Small intestine (tissue), 7 donors: Measurements from ENCODE around the gene S100A3. TPM values are rescaled to one million over a fixed set of nuclear protein-coding genes. Genes with fewer than 3 reads are reported as not detected.
"Not testable (repeated sequence)": the region's sequence is repeated elsewhere in the genome, so short reads cannot be mapped to it uniquely, and the experiment has no call there.

Experiments
- DNase-seq, 2 donors: peaks; one replicate each; pipeline versions ENCODE4 v3.0.0 to v3.0.0-alpha.2; 2013
- FAIRE-seq: peaks from 2 replicates; lab custom pipeline; 2012; peaks lifted over from hg19 to GRCh38; lab: Jason Lieb, UNC
- H3K27ac ChIP-seq, 3 donors: one replicate each; pipeline ENCODE4 v1.5.1; 2013; ENCODE audit warnings: low read length in 2 of 3, mild to moderate bottlenecking in 2 of 3, control low read depth in 1 of 3, inconsistent platforms in 1 of 3, low read depth in 1 of 3, moderate library complexity in 1 of 3
- H3K27me3 ChIP-seq, 3 donors: one replicate each; pipeline ENCODE4 v1.6.1; 2013; ENCODE audit warnings: low read length in 3 of 3, inconsistent platforms in 1 of 3; ENCODE audit not compliant: control insufficient read depth in 3 of 3, insufficient read depth in 3 of 3
- H3K36me3 ChIP-seq, 3 donors: one replicate each; pipeline ENCODE4 v1.6.1; 2013; ENCODE audit warnings: low read length in 3 of 3, inconsistent platforms in 1 of 3, low read depth in 1 of 3, mild to moderate bottlenecking in 1 of 3, moderate library complexity in 1 of 3; ENCODE audit not compliant: control insufficient read depth in 3 of 3, insufficient read depth in 2 of 3
- H3K4me1 ChIP-seq, 3 donors: one replicate each; pipeline ENCODE4 v1.6.1; 2013; ENCODE audit warnings: low read length in 2 of 3, inconsistent platforms in 1 of 3, low read depth in 1 of 3, mild to moderate bottlenecking in 1 of 3, moderate library complexity in 1 of 3; ENCODE audit not compliant: control insufficient read depth in 3 of 3, insufficient read depth in 2 of 3
- H3K4me3 ChIP-seq, 3 donors: one replicate each; pipeline ENCODE4 v1.5.1; 2013; ENCODE audit warnings: low read length in 3 of 3, control low read depth in 1 of 3, inconsistent platforms in 1 of 3, low read depth in 1 of 3, mild to moderate bottlenecking in 1 of 3, moderate library complexity in 1 of 3
- H3K9me3 ChIP-seq, 2 donors: one replicate each; pipeline ENCODE4 v1.6.1; 2013; ENCODE audit warnings: low read depth in 1 of 2, low read length in 1 of 2; ENCODE audit not compliant: control insufficient read depth in 2 of 2, insufficient read depth in 1 of 2
- WGBS, 3 donors: extraction: QIAGEN DNeasy Blood & Tissue Kit; methylation state at CpG; one replicate each; pipeline ENCODE4 v1.1.7; 2013; 5-methylcytosine and 5-hydroxymethylcytosine counted together
- polyA plus RNA-seq, 4 donors: library from polyadenylated mRNA; stranded (reverse) in 3 of 4; unstranded in 1 of 4; fragments of 200-250 nt in 3 of 4; fragments of 120-200 nt in 1 of 4; gene quantifications; one replicate each; pipeline versions ENCODE4 v1.2.1 to v1.2.3, GENCODE V29; 2013
- donor health status: healthy with polysubstance abuse.
- donor health status: control.
- donor health status: control.
- donor health status: Bipolar disorder and iron deficiency.
- donor health status: healthy.

S100A3 gene
- polyA plus RNA-seq, 4 donors = 0.06 to 4.3 (median 2.1) TPM; not detected in 1

- not testable (repeated sequence) for H3K27me3 ChIP-seq, H3K4me3 ChIP-seq, H3K27ac ChIP-seq, H3K36me3 ChIP-seq, FAIRE-seq, H3K4me1 ChIP-seq, DNase-seq, H3K9me3 ChIP-seq
- WGBS, 3 donors = 67 to 83% (median 78%) methylated on average over 6 to 10 of the region's 10 CpGs
Observed at GRCh38 chr1:153575497-153575896, 26.4 kb upstream of the S100A3 start.

- H3K27ac ChIP-seq, FAIRE-seq, DNase-seq, H3K36me3 ChIP-seq, H3K9me3 ChIP-seq, H3K27me3 ChIP-seq, H3K4me3 ChIP-seq: not testable (repeated sequence)
- WGBS, 3 donors = 90 to 98% (median 95%) methylated on average over 20 to 35 of the region's 35 CpGs
- peaks cover 0 to 10% (median 10%) of the 10 kb centered on the region in 3 donors for H3K4me1 ChIP-seq
Observed at GRCh38 chr1:153575081-153575491, 26.0 kb upstream of the S100A3 start.

GRCh38 chr1:153573351-153573750 lies 24.3 kb upstream of the S100A3 start:
- H3K9me3 ChIP-seq = no peaks in the 10 kb centered on the region
- WGBS, 3 donors = 64 to 70% (median 68%) methylated on average over 3 of the region's 3 CpGs
- no peaks in the 10 kb centered on the region for H3K36me3 ChIP-seq
- FAIRE-seq (no peak), DNase-seq (no peak)
- H3K27ac ChIP-seq = peak overlapping the region in 2 of 3 donors; percentile 29 to 79
- peaks cover 0 to 16% (median 10%) of the 10 kb centered on the region in 3 donors for H3K4me1 ChIP-seq
- no peaks in the 10 kb centered on the region for H3K27me3 ChIP-seq
- H3K4me3 ChIP-seq = no peak overlapping the region

- no peaks in the 10 kb centered on the region for H3K9me3 ChIP-seq
- no peaks in the 10 kb centered on the region for H3K27me3 ChIP-seq
- peaks cover 3 to 23% (median 10%) of the 10 kb centered on the region in 3 donors for H3K4me1 ChIP-seq
- peak overlapping the region in 1 of 3 donors; percentile 73 for H3K27ac ChIP-seq
- FAIRE-seq = no peak
- H3K4me3 ChIP-seq = no peak overlapping the region
- no peaks in the 10 kb centered on the region for H3K36me3 ChIP-seq
- peak; percentile 83 to 92 for DNase-seq
- WGBS, 3 donors = 4 to 9% (median 8%) methylated on average over 3 of the region's 3 CpGs
Observed at GRCh38 chr1:153572569-153573015, 23.5 kb upstream of the S100A3 start.

GRCh38 chr1:153571706-153572105 lies 22.6 kb upstream of the S100A3 start:
- Histone ChIP-seq H3K9me3 (no peaks in the 10 kb centered on the region), H3K4me3 (no peak overlapping the region), H3K27me3 (no peaks in the 10 kb centered on the region), H3K36me3 (no peaks in the 10 kb centered on the region), H3K27ac (no peak overlapping the region), H3K4me1 (peaks cover 7 to 32% (median 7%) of the 10 kb centered on the region in 3 donors)
- DNase-seq = no peak
- no peak for FAIRE-seq
- 76 to 77% (median 76%) methylated on average over 7 of the region's 7 CpGs for WGBS, 3 donors

- no peaks in the 10 kb centered on the region for H3K27me3 ChIP-seq
- no peaks in the 10 kb centered on the region for H3K9me3 ChIP-seq
- H3K4me1 ChIP-seq = peaks cover 8 to 40% (median 11%) of the 10 kb centered on the region in 3 donors
- WGBS, 3 donors = 14 to 61% (median 44%) methylated on average over 5 of the region's 5 CpGs
- DNase-seq (peak; percentile 86 to 87), FAIRE-seq (no peak)
- no peak overlapping the region for H3K4me3 ChIP-seq
- H3K36me3 ChIP-seq = peaks cover 0 to under 1% (median 0%) of the 10 kb centered on the region in 3 donors
- peak overlapping the region in 1 of 3 donors; percentile 54 for H3K27ac ChIP-seq
Observed at GRCh38 chr1:153570874-153571273, 21.8 kb upstream of the S100A3 start.

- Histone ChIP-seq H3K36me3 (peaks cover 0 to 3% (median 0%) of the 10 kb centered on the region in 3 donors), H3K4me3 (no peak overlapping the region), H3K4me1 (peaks cover 8 to 48% (median 13%) of the 10 kb centered on the region in 3 donors), H3K27ac (no peak overlapping the region), H3K27me3 (no peaks in the 10 kb centered on the region), H3K9me3 (no peaks in the 10 kb centered on the region)
- FAIRE-seq (no peak), DNase-seq (no peak)
- 78 to 90% (median 83%) methylated on average over 8 of the region's 8 CpGs for whole genome bisulfite sequencing, 3 donors
Observed at GRCh38 chr1:153569465-153569864, 20.4 kb upstream of the S100A3 start.

- FAIRE-seq (no peak), DNase-seq (peak; percentile 90 to 93)
- H3K36me3 ChIP-seq = peaks cover 0 to 3% (median 0%) of the 10 kb centered on the region in 3 donors
- peaks cover 8 to 48% (median 12%) of the 10 kb centered on the region in 3 donors for H3K4me1 ChIP-seq
- no peaks in the 10 kb centered on the region for H3K27me3 ChIP-seq
- H3K9me3 ChIP-seq = no peaks in the 10 kb centered on the region
- H3K27ac ChIP-seq = peak overlapping the region; percentile 37 to 71 (median 71)
- peak overlapping the region in 1 of 3 donors; percentile 18 for H3K4me3 ChIP-seq
- 4 to 13% (median 11%) methylated on average over 25 of the region's 25 CpGs for WGBS, 3 donors
Observed at GRCh38 chr1:153568367-153569099, 19.5 kb upstream of the S100A3 start.
